ENCODE measurements around the gene PRORP. TPM values are rescaled to one million over a fixed set of nuclear protein-coding genes. Genes with fewer than 3 reads are reported as not detected.
A peak's percentile ranks its signal among the peaks of the same experiment; 100 is the strongest.

The PRORP gene
- total RNA-seq, 1 experiment from 2014 or later: 34.5 TPM

- Histone ChIP-seq H3K36me3 (ENCODE audit: control insufficient read depth, insufficient read depth, low read length) (peaks cover 2% of the 10 kb centered on the region; the same call in 1 of the 2 replicates), H3K27me3 (replicated peaks; ENCODE audit: control insufficient read depth, insufficient read depth, low read length) (no peaks in the 10 kb centered on the region), H3K4me3 (ENCODE audit: low read depth, low read length) (no peak overlapping the region), H3K4me1 (peaks cover 18% of the 10 kb centered on the region), H3K9me3 (no peaks in the 10 kb centered on the region)
- H3K4me1 Mint-ChIP-seq (ENCODE audit: low read depth, unreplicated experiment): peaks cover 36% of the 10 kb centered on the region
- no peaks in the 10 kb centered on the region for H3K9me3 Mint-ChIP-seq (ENCODE audit: unreplicated experiment)
- no TSS peak for BruUV-seq (replicated peaks)
- CTCF ChIA-PET: no interaction called here
- DNase-seq: no peak
- H3K36me3 Mint-ChIP-seq (ENCODE audit: insufficient read depth, unreplicated experiment): peaks cover 73% of the 10 kb centered on the region
- H3K4me3 Mint-ChIP-seq (ENCODE audit: unreplicated experiment): no peak overlapping the region
- POLR2A ChIA-PET: interaction anchor here (0.6 kb wide), 1 partner anchor 71 kb away, joined by 3 read pairs; the partner anchor contains the start of gene FAM177A1
- no peak for TF ChIP-seq CTCF (IDR thresholded peaks at IDR 0.05; ENCODE audit: insufficient read depth in 1 of 2, low read depth in 1 of 2, low read length in 1 of 2, severe bottlenecking in 1 of 2, unreplicated experiment in 1 of 2)
- H3K27ac Mint-ChIP-seq (ENCODE audit: unreplicated experiment): no peak overlapping the region
- intact Hi-C loops (cut with micrococcal nuclease; ENCODE audit: unreplicated experiment): no loop called here
- no peaks in the 10 kb centered on the region for H3K27me3 Mint-ChIP-seq (ENCODE audit: insufficient read depth, unreplicated experiment)
These were observed 5.2 kb upstream of the PRORP start for GRCh38 chr14:35117112-35117511.

GRCh38 chr14:35121026-35121886, 1.1 kb upstream of the PRORP start:
- H3K36me3 ChIP-seq (ENCODE audit: control insufficient read depth, insufficient read depth, low read length): no peaks in the 10 kb centered on the region
- intact Hi-C loops (cut with micrococcal nuclease; ENCODE audit: unreplicated experiment): loop anchor here (1.0 to 10.0 kb wide), 4 partner anchors 8 to 284 kb away; partner anchors contain the start of genes NFKBIA, PSMA6 and SRP54
- Mint-ChIP-seq H3K36me3 (ENCODE audit: insufficient read depth, unreplicated experiment) (peaks cover 59% of the 10 kb centered on the region), H3K27me3 (ENCODE audit: insufficient read depth, unreplicated experiment) (no peaks in the 10 kb centered on the region), H3K27ac (ENCODE audit: unreplicated experiment) (peak overlapping the region; percentile 100), H3K9me3 (ENCODE audit: unreplicated experiment) (no peaks in the 10 kb centered on the region), H3K4me3 (ENCODE audit: unreplicated experiment) (peak overlapping the region; percentile 88), H3K4me1 (ENCODE audit: low read depth, unreplicated experiment) (peaks cover 37% of the 10 kb centered on the region)
- no peak for DNase-seq
- no peaks in the 10 kb centered on the region for H3K4me1 ChIP-seq
- H3K27me3 ChIP-seq (replicated peaks; ENCODE audit: control insufficient read depth, insufficient read depth, low read length): no peaks in the 10 kb centered on the region
- no peaks in the 10 kb centered on the region for H3K9me3 ChIP-seq
- ChIA-PET POLR2A (interaction anchor here (0.5 to 2.1 kb wide), 8 partner anchors 38 to 1199 kb away, joined by 3 to 35 read pairs (median 8); partner anchors contain the start of genes FAM177A1, MBIP, NFKBIA and PSMA6), CTCF (no interaction called here)
- no peak for TF ChIP-seq CTCF (IDR thresholded peaks at IDR 0.05; ENCODE audit: insufficient read depth in 1 of 2, low read depth in 1 of 2, low read length in 1 of 2, severe bottlenecking in 1 of 2, unreplicated experiment in 1 of 2)
- TSS peak; percentile 66 for BruUV-seq (replicated peaks)
- peak overlapping the region; percentile 70 for H3K4me3 ChIP-seq (ENCODE audit: low read depth, low read length)

GRCh38 chr14:35122696-35123387, 490 bp downstream of the PRORP start:
- intact Hi-C loops (cut with micrococcal nuclease; ENCODE audit: unreplicated experiment): loop anchor here (2.0 to 10.0 kb wide), 3 partner anchors 76 to 282 kb away; partner anchors contain the start of genes FAM177A1, NFKBIA and PSMA6
- POLR2A ChIA-PET: interaction anchor here (0.7 to 2.1 kb wide), 5 partner anchors 45 to 282 kb away, joined by 4 to 35 read pairs (median 10); partner anchors contain the start of genes FAM177A1, NFKBIA, PSMA6 and SRP54

More at GRCh38 chr14:35122696-35123387, 490 bp downstream of the PRORP start:
- Mint-ChIP-seq H3K4me1 (ENCODE audit: low read depth, unreplicated experiment) (peaks cover 38% of the 10 kb centered on the region), H3K27me3 (ENCODE audit: insufficient read depth, unreplicated experiment) (no peaks in the 10 kb centered on the region), H3K9me3 (ENCODE audit: unreplicated experiment) (no peaks in the 10 kb centered on the region), H3K27ac (ENCODE audit: unreplicated experiment) (peak overlapping the region; percentile 100), H3K36me3 (ENCODE audit: insufficient read depth, unreplicated experiment) (peaks cover 53% of the 10 kb centered on the region), H3K4me3 (ENCODE audit: unreplicated experiment) (peak overlapping the region; percentile 88)
- H3K4me3 ChIP-seq (ENCODE audit: low read depth, low read length): peak overlapping the region; percentile 70
- no peak for TF ChIP-seq CTCF (IDR thresholded peaks at IDR 0.05; ENCODE audit: insufficient read depth in 1 of 2, low read depth in 1 of 2, low read length in 1 of 2, severe bottlenecking in 1 of 2, unreplicated experiment in 1 of 2)
- H3K4me1 ChIP-seq: no peaks in the 10 kb centered on the region
- no peaks in the 10 kb centered on the region for H3K36me3 ChIP-seq (ENCODE audit: control insufficient read depth, insufficient read depth, low read length)
- CTCF ChIA-PET: no interaction called here
- no peaks in the 10 kb centered on the region for H3K9me3 ChIP-seq
- BruUV-seq (replicated peaks): TSS peak; percentile 46
- no peak for DNase-seq
- H3K27me3 ChIP-seq (replicated peaks; ENCODE audit: control insufficient read depth, insufficient read depth, low read length): no peaks in the 10 kb centered on the region

Data from Caco-2 (cell line).